SU-DHL-6 (cell line): Measurements from ENCODE around the gene SRSF1.

Experiments used
- CTCF ChIP-seq: fragments of 200-600 bp; sonication (generic); IDR thresholded peaks from one replicate; pipeline ENCODE4 v1.5.1; 2017; ENCODE audit warnings: antibody characterized with exemption, mild to moderate bottlenecking, low read length, moderate library complexity; ENCODE audit not compliant: insufficient read depth, poor library complexity, severe bottlenecking
- EZH2phosphoT487 ChIP-seq: fragments of 200-600 bp; sonication (generic), shearing (Covaris generic); conservative IDR thresholded peaks from 2 replicates; pipeline ENCODE4 v1.6.1; 2018; ENCODE audit warnings: mild to moderate bottlenecking, antibody characterized with exemption, low read length, moderate library complexity, mixed read lengths

- no peak for TF ChIP-seq CTCF
- no peak for TF ChIP-seq EZH2phosphoT487
Measured at GRCh38 chr17:58056476-58056875, 49.4 kb upstream of the SRSF1 start.
